OCI-LY1 (cell line): ENCODE data around the gene KLK11.

Source experiments
- H2AFZ ChIP-seq: fragments of 200-600 bp; sonication (generic), shearing (Covaris generic); 2 replicates; pipeline ENCODE4 v1.6.0; 2014; ENCODE audit warnings: antibody characterized with exemption, mild to moderate bottlenecking, low read length
- H3F3A ChIP-seq: fragments of 200-600 bp; sonication (generic), shearing (Covaris generic); 2 replicates; pipeline ENCODE4 v1.6.0; 2014; ENCODE audit warnings: mild to moderate bottlenecking, antibody characterized with exemption, low read length, moderate library complexity; ENCODE audit not compliant: insufficient read depth
- H3K27ac ChIP-seq: fragments of 200-600 bp; sonication (generic); 2 replicates; pipeline ENCODE4 v1.5.1; 2014; ENCODE audit warnings: low read length, mixed run types, mild to moderate bottlenecking, low read depth; ENCODE audit not compliant: poor library complexity, severe bottlenecking
- H3K27me3 ChIP-seq: fragments of 200-600 bp; sonication (generic); 2 replicates; pipeline ENCODE4 v1.6.0; 2014; ENCODE audit warnings: antibody characterized with exemption, mild to moderate bottlenecking, low read length, moderate library complexity; ENCODE audit not compliant: insufficient read depth
- H3K36me3 ChIP-seq: fragments of 200-600 bp; sonication (generic); 2 replicates; pipeline ENCODE4 v1.6.1; 2014; ENCODE audit warnings: mild to moderate bottlenecking, antibody characterized with exemption, low read length, moderate library complexity, mixed read lengths; ENCODE audit not compliant: insufficient read depth
- H3K4me1 ChIP-seq: fragments of 200-600 bp; sonication (generic); 2 replicates; pipeline ENCODE4 v1.5.1; 2014; ENCODE audit warnings: mild to moderate bottlenecking, low read length, moderate library complexity; ENCODE audit not compliant: insufficient read depth, severe bottlenecking
- H3K4me2 ChIP-seq: fragments of 200-600 bp; sonication (generic), shearing (Covaris generic); 2 replicates; pipeline ENCODE4 v1.6.1; 2014; ENCODE audit warnings: low read length
- H3K4me3 ChIP-seq: fragments of 200-600 bp; sonication (generic); 2 replicates; pipeline ENCODE4 v1.5.1; 2014; ENCODE audit warnings: low read length, low read depth, mild to moderate bottlenecking, mixed read lengths; ENCODE audit not compliant: poor library complexity, severe bottlenecking
- H3K79me2 ChIP-seq: fragments of 200-600 bp; shearing (Covaris generic); 2 replicates; pipeline ENCODE4 v1.6.1; 2016; ENCODE audit warnings: mixed run types, low read length, mixed read lengths; ENCODE audit not compliant: insufficient read depth
- H3K9ac ChIP-seq: fragments of 200-600 bp; sonication (generic), shearing (Covaris generic); 2 replicates; pipeline ENCODE4 v1.6.1; 2014; ENCODE audit warnings: mild to moderate bottlenecking, low read length, mixed read lengths
- H3K9me2 ChIP-seq: fragments of 200-600 bp; sonication (generic), shearing (Covaris generic); 2 replicates; pipeline ENCODE4 v1.6.1; 2014; ENCODE audit warnings: low read depth, mild to moderate bottlenecking, low read length, mixed read lengths
- H3K9me3 ChIP-seq: fragments of 200-600 bp; shearing (Covaris generic); 2 replicates; pipeline ENCODE4 v1.6.1; 2014; ENCODE audit warnings: low read length, mixed read lengths
- H4K20me1 ChIP-seq: fragments of 200-600 bp; sonication (generic), shearing (Covaris generic); 2 replicates; pipeline ENCODE4 v1.6.0; 2016; ENCODE audit warnings: mild to moderate bottlenecking, low read length; ENCODE audit not compliant: insufficient read depth
- CTCF ChIP-seq: fragments of 200-600 bp; sonication (generic), shearing (Covaris generic); IDR thresholded peaks from 2 replicates; pipeline ENCODE4 v1.5.1; 2017; ENCODE audit warnings: mild to moderate bottlenecking, antibody characterized with exemption, low read length, moderate library complexity, mixed read lengths
- EZH2 ChIP-seq: fragments of 200-600 bp; sonication (generic), shearing (Covaris generic); IDR thresholded peaks from 2 replicates; pipeline ENCODE4 v1.8.0; 2017; ENCODE audit warnings: borderline replicate concordance, mixed run types, mild to moderate bottlenecking, antibody characterized with exemption, low read length, moderate library complexity, mixed read lengths

KLK11 gene

GRCh38 chr19:51060336-51060735 is 33.9 kb upstream of the KLK11 start:
- no peaks in the 10 kb centered on the region for H3K27me3 ChIP-seq

GRCh38 chr19:51059715-51060114 is 33.3 kb upstream of the KLK11 start:
- Histone ChIP-seq H3K36me3 (no peaks in the 10 kb centered on the region), H3K27ac (no peak overlapping the region), H3K4me2 (no peak overlapping the region), H3K9ac (no peak overlapping the region), H3F3A (no peaks in the 10 kb centered on the region), H3K9me3 (no peaks in the 10 kb centered on the region), H3K79me2 (no peaks in the 10 kb centered on the region), H4K20me1 (no peaks in the 10 kb centered on the region), H3K27me3 (no peaks in the 10 kb centered on the region), H2AFZ (no peak overlapping the region), H3K9me2 (no peaks in the 10 kb centered on the region), H3K4me1 (no peaks in the 10 kb centered on the region), H3K4me3 (no peak overlapping the region)
- TF ChIP-seq CTCF (no peak), EZH2 (no peak)

More at GRCh38 chr19:51060336-51060735, 33.9 kb upstream of the KLK11 start:
- H3K4me2 ChIP-seq, result no peak overlapping the region
- no peaks in the 10 kb centered on the region for H3K9me3 ChIP-seq
- no peak overlapping the region for H3K9ac ChIP-seq
- no peaks in the 10 kb centered on the region for H3K9me2 ChIP-seq
- no peak for TF ChIP-seq CTCF
- no peak for TF ChIP-seq EZH2
- no peaks in the 10 kb centered on the region for H3K4me1 ChIP-seq
- no peak overlapping the region for H2AFZ ChIP-seq
- no peaks in the 10 kb centered on the region for H3F3A ChIP-seq
- H3K4me3 ChIP-seq, result no peak overlapping the region
- H3K79me2 ChIP-seq, result no peaks in the 10 kb centered on the region
- no peaks in the 10 kb centered on the region for H4K20me1 ChIP-seq
- H3K36me3 ChIP-seq, result no peaks in the 10 kb centered on the region
- no peak overlapping the region for H3K27ac ChIP-seq

DNA sequence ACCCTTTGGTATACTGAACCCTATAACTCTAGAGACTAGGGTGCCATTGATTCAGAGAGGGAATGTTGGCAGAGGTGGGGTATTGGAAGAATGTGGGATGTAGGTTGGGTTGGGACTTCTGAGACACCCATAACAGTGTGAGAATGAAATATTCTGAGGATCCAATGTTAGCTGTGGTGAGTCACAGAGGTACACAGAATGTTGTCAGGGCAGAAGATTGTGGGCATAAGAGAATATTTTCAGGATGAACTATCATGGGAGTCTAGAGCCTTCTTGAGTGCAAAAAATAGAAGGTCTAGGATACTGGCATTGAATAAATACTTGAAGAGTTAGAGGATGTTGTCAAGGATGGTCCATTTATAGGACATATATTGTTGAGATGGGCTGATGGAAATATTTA is 29.4 kb upstream of the KLK11 start:
- H4K20me1 ChIP-seq, result no peaks in the 10 kb centered on the region
- no peak overlapping the region for H2AFZ ChIP-seq
- no peaks in the 10 kb centered on the region for H3F3A ChIP-seq
- no peaks in the 10 kb centered on the region for H3K4me1 ChIP-seq
- no peaks in the 10 kb centered on the region for H3K9me2 ChIP-seq
- no peaks in the 10 kb centered on the region for H3K36me3 ChIP-seq
- no peaks in the 10 kb centered on the region; the same call in 1 of the 2 replicates for H3K27me3 ChIP-seq
- TF ChIP-seq CTCF, result no peak
- TF ChIP-seq EZH2, result no peak
- H3K9ac ChIP-seq, result no peak overlapping the region
- H3K4me2 ChIP-seq, result no peak overlapping the region
- no peaks in the 10 kb centered on the region for H3K9me3 ChIP-seq
- H3K79me2 ChIP-seq, result no peaks in the 10 kb centered on the region
- H3K4me3 ChIP-seq, result no peak overlapping the region
- no peak overlapping the region for H3K27ac ChIP-seq
